HepG2 (cell line): ENCODE data around the gene GARS1. TPM values are rescaled to one million over a fixed set of nuclear protein-coding genes. Genes with fewer than 3 reads are reported as not detected.

Experiments
- HNRNPH1 ChIP-seq: fragments of 200-400 bp; formaldehyde crosslinking; optimal IDR thresholded peaks from 2 replicates; pipeline ENCODE3; 2017; ENCODE audit warnings: mild to moderate bottlenecking, low read depth, low read length
- ISL2 ChIP-seq: sonication (generic); formaldehyde crosslinking; IDR thresholded peaks from 2 replicates; pipeline ENCODE4 v1.5.0; 2020; ENCODE audit warnings: missing genetic modification reagents
- MATR3 ChIP-seq: sonication (generic); formaldehyde crosslinking; IDR thresholded peaks from 2 replicates; pipeline ENCODE4 v1.4.0; 2020; ENCODE audit warnings: missing genetic modification reagents
- RORA ChIP-seq: sonication (generic); formaldehyde crosslinking; IDR thresholded peaks from 2 replicates; pipeline ENCODE4 v1.5.0; 2020; ENCODE audit warnings: mild to moderate bottlenecking, missing genetic modification reagents, moderate library complexity
- SSRP1 ChIP-seq: IDR thresholded peaks from 2 replicates; pipeline ENCODE4 v1.6.1; 2016; ENCODE audit warnings: control low read depth
- SYNCRIP ChIP-seq: fragments of 200-400 bp; formaldehyde crosslinking; IDR thresholded peaks from 2 replicates; pipeline ENCODE4 v1.6.1; 2018; ENCODE audit warnings: mild to moderate bottlenecking, low read depth, low read length; ENCODE audit not compliant: insufficient read depth
- ZKSCAN5 ChIP-seq: sonication (generic); formaldehyde crosslinking; IDR thresholded peaks from 2 replicates; pipeline ENCODE4 v1.5.1; 2020; ENCODE audit warnings: mild to moderate bottlenecking, missing genetic modification reagents
- ZNF558 ChIP-seq: sonication (generic); formaldehyde crosslinking; IDR thresholded peaks from 2 replicates; pipeline ENCODE4 v1.9.0; 2022; ENCODE audit warnings: mild to moderate bottlenecking, missing genetic modification reagents, borderline replicate concordance
- ZNF598 ChIP-seq: sonication (generic); formaldehyde crosslinking; IDR thresholded peaks from 2 replicates; pipeline ENCODE4 v1.5.1; 2020; ENCODE audit warnings: mild to moderate bottlenecking, missing genetic modification reagents, borderline replicate concordance
- polyA plus RNA-seq, 8 experiments: library from polyadenylated mRNA; depleted of rRNA in 3 of 8; stranded (reverse) in 7 of 8; unstranded in 1 of 8; fragments of >200 nt; fragmentation: Illumina TruSeq in 4 of 8; extraction: Trizol in 4 of 8; gene quantifications; 2 replicates each; pipeline versions ENCODE4 v1.2.1 to v1.2.3, GENCODE V29; 2011 to 2016; ENCODE audit warnings: low read depth in 4 of 8, missing spikeins in 1 of 8, mixed read lengths in 1 of 8; ENCODE audit not compliant: insufficient read depth in 1 of 8
- total RNA-seq, 5 experiments: library from RNA; depleted of rRNA; stranded (reverse); fragments of >200 nt; fragmentation: Illumina TruSeq; extraction: Trizol; gene quantifications; 2 replicates each; pipeline ENCODE4 v1.2.3, GENCODE V29; 2016; ENCODE audit warnings: low read depth in 1 of 5
- TF ChIP-seq, protein P1 (sequence below), 2 experiments: sonication (generic) in 1 of 2; formaldehyde crosslinking in 1 of 2; IDR thresholded peaks; 2 replicates each; pipeline versions ENCODE4 v1.6.1 to v1.9.0; 2014 to 2022; ENCODE audit warnings: antibody characterized with exemption in 1 of 2, borderline replicate concordance in 1 of 2, inconsistent platforms in 1 of 2, low read depth in 1 of 2, missing genetic modification reagents in 1 of 2
- TF ChIP-seq, protein P2 (sequence below): IDR thresholded peaks from 2 replicates; pipeline ENCODE4 v1.6.1; 2016; ENCODE audit warnings: mild to moderate bottlenecking
- TF ChIP-seq, protein P3 (sequence below): sonication (generic); formaldehyde crosslinking; IDR thresholded peaks from 2 replicates; pipeline ENCODE4 v1.4.0; 2020; ENCODE audit warnings: missing genetic modification reagents
- TF ChIP-seq, protein P4 (sequence below): IDR thresholded peaks from 2 replicates; pipeline ENCODE4 v1.6.1; 2018; ENCODE audit warnings: missing genetic modification reagents
- TF ChIP-seq, protein P5 (sequence below): sonication (generic); formaldehyde crosslinking; IDR thresholded peaks from 2 replicates; pipeline ENCODE4 v1.5.1; 2020; ENCODE audit warnings: missing genetic modification reagents, mild to moderate bottlenecking, borderline replicate concordance

GARS1 gene
- total and polyA plus RNA-seq, 2 of the 13 experiments (the other 11 are each of a cell fraction or from before 2014, with no cell fraction given) = 140 to 460 TPM

DNA sequence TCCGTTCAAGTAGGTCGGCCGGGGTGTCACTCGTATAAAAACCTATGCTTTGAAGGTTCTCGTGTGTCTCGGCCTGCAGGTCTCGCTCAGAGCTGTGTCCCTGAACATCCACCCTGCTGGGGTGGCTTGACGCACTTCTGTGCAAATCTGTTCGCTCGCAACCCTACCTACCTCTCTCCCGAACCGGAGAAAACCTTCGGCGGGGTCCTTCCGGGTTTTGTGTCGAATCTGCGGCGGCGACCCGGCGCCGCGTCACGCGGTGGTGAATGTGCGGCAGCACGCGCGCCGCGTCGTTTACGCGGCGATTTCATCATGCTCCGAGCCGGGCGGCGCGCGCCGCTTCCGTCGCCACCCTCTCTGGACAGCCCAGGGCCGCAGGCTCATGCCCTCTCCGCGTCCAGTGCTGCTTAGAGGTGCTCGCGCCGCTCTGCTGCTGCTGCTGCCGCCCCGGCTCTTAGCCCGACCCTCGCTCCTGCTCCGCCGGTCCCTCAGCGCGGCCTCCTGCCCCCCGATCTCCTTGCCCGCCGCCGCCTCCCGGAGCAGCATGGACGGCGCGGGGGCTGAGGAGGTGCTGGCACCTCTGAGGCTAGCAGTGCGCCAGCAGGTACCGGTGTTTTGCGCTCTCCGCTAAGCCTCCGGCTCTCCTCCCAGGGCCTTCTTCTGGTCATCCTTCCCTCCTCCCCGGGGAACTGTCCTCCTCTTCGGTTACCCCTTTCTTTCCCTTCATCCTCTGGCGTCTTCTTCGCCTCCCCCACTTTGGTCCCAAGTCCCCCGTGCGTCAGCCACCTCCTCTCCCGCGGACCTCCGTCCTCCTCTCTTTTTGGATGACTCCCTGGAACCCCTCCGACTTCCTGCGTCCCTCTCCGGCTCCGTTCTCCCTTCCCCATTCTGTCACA lies at the start of gene GARS1 (continued):
- TF ChIP-seq, protein P1, sequence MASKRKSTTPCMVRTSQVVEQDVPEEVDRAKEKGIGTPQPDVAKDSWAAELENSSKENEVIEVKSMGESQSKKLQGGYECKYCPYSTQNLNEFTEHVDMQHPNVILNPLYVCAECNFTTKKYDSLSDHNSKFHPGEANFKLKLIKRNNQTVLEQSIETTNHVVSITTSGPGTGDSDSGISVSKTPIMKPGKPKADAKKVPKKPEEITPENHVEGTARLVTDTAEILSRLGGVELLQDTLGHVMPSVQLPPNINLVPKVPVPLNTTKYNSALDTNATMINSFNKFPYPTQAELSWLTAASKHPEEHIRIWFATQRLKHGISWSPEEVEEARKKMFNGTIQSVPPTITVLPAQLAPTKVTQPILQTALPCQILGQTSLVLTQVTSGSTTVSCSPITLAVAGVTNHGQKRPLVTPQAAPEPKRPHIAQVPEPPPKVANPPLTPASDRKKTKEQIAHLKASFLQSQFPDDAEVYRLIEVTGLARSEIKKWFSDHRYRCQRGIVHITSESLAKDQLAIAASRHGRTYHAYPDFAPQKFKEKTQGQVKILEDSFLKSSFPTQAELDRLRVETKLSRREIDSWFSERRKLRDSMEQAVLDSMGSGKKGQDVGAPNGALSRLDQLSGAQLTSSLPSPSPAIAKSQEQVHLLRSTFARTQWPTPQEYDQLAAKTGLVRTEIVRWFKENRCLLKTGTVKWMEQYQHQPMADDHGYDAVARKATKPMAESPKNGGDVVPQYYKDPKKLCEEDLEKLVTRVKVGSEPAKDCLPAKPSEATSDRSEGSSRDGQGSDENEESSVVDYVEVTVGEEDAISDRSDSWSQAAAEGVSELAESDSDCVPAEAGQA (IDR thresholded peaks at IDR 0.05; ENCODE audit: low read depth) = peak; percentile 90
- TF ChIP-seq, protein P1 (CRISPR knock-in tag; IDR thresholded peaks at IDR 0.05; ENCODE audit: borderline replicate concordance) = peak; percentile 90
- TF ChIP-seq ISL2 (CRISPR knock-in tag) = peak; percentile 85
- peak; percentile 95 for TF ChIP-seq ZNF558
- TF ChIP-seq ZNF598 (CRISPR knock-in tag) = no peak
- no peak for TF ChIP-seq SYNCRIP
- TF ChIP-seq RORA (CRISPR knock-in tag) = no peak
- TF ChIP-seq, protein P2, sequence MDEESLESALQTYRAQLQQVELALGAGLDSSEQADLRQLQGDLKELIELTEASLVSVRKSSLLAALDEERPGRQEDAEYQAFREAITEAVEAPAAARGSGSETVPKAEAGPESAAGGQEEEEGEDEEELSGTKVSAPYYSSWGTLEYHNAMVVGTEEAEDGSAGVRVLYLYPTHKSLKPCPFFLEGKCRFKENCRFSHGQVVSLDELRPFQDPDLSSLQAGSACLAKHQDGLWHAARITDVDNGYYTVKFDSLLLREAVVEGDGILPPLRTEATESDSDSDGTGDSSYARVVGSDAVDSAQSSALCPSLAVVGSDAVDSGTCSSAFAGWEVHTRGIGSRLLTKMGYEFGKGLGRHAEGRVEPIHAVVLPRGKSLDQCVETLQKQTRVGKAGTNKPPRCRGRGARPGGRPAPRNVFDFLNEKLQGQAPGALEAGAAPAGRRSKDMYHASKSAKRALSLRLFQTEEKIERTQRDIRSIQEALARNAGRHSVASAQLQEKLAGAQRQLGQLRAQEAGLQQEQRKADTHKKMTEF = peak; percentile 98
- TF ChIP-seq, protein P3, sequence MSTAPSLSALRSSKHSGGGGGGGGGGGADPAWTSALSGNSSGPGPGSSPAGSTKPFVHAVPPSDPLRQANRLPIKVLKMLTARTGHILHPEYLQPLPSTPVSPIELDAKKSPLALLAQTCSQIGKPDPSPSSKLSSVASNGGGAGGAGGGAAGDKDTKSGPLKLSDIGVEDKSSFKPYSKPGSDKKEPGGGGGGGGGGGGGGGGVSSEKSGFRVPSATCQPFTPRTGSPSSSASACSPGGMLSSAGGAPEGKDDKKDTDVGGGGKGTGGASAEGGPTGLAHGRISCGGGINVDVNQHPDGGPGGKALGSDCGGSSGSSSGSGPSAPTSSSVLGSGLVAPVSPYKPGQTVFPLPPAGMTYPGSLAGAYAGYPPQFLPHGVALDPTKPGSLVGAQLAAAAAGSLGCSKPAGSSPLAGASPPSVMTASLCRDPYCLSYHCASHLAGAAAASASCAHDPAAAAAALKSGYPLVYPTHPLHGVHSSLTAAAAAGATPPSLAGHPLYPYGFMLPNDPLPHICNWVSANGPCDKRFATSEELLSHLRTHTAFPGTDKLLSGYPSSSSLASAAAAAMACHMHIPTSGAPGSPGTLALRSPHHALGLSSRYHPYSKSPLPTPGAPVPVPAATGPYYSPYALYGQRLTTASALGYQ = peak; percentile 88
- no peak for TF ChIP-seq SSRP1 (CRISPR knock-in tag)
- TF ChIP-seq, protein P4, sequence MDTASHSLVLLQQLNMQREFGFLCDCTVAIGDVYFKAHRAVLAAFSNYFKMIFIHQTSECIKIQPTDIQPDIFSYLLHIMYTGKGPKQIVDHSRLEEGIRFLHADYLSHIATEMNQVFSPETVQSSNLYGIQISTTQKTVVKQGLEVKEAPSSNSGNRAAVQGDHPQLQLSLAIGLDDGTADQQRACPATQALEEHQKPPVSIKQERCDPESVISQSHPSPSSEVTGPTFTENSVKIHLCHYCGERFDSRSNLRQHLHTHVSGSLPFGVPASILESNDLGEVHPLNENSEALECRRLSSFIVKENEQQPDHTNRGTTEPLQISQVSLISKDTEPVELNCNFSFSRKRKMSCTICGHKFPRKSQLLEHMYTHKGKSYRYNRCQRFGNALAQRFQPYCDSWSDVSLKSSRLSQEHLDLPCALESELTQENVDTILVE (CRISPR knock-in tag) = peak; percentile 96
- no peak for TF ChIP-seq ZKSCAN5 (CRISPR knock-in tag)
- no peak for TF ChIP-seq HNRNPH1
- TF ChIP-seq MATR3 (CRISPR knock-in tag) = no peak
- TF ChIP-seq, protein P5, sequence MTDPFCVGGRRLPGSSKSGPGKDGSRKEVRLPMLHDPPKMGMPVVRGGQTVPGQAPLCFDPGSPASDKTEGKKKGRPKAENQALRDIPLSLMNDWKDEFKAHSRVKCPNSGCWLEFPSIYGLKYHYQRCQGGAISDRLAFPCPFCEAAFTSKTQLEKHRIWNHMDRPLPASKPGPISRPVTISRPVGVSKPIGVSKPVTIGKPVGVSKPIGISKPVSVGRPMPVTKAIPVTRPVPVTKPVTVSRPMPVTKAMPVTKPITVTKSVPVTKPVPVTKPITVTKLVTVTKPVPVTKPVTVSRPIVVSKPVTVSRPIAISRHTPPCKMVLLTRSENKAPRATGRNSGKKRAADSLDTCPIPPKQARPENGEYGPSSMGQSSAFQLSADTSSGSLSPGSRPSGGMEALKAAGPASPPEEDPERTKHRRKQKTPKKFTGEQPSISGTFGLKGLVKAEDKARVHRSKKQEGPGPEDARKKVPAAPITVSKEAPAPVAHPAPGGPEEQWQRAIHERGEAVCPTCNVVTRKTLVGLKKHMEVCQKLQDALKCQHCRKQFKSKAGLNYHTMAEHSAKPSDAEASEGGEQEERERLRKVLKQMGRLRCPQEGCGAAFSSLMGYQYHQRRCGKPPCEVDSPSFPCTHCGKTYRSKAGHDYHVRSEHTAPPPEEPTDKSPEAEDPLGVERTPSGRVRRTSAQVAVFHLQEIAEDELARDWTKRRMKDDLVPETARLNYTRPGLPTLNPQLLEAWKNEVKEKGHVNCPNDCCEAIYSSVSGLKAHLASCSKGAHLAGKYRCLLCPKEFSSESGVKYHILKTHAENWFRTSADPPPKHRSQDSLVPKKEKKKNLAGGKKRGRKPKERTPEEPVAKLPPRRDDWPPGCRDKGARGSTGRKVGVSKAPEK (CRISPR knock-in tag) = no peak; the same call in 1 of the 2 replicates
